ENCODE data around the gene SLC24A5. TPM values are rescaled to one million over a fixed set of nuclear protein-coding genes. Genes with fewer than 3 reads are reported as not detected.

SLC24A5 gene
- total and polyA plus RNA-seq, 4 experiments from 2014 or later, result not detected

DNA sequence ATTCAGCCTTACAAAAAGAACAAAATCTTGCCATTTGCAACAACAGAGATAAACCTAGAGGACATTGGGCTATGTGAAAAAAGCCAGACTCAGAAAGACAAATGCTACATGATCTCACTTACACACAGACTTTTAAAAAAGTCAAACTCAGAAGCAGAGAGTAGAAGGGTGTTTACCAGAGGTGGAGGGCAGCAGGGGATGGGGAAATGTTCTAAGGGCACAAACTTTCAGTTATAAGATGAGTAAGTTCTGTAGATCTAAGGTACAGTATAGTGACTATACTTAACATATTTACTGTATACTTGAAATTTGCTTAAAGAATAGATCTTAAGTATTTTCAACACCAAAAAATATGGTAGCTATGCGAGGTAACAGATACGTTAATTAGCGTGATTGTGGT, 54.3 kb downstream of the SLC24A5 start:
- H3K4me1 Mint-ChIP-seq, result peaks cover 9 to 18% (median 14%) of the 10 kb centered on the region in 4 donors
- Histone ChIP-seq H3K4me3 (ENCODE audit: low read length in 2 of 2) (no peak overlapping the region), H3K27ac (ENCODE audit: low read depth, low read length) (no peak overlapping the region), H3K4me1 (ENCODE audit: insufficient read depth, low read length) (peaks cover 13% of the 10 kb centered on the region), H3K36me3 (ENCODE audit: insufficient read depth, low read length) (no peaks in the 10 kb centered on the region), H3K27me3 (ENCODE audit: insufficient read depth, low read length) (no peaks in the 10 kb centered on the region), H3K9me3 (ENCODE audit: control insufficient read depth in 1 of 2, low read length in 2 of 2) (no peaks in the 10 kb centered on the region)
- H3K27me3 Mint-ChIP-seq, result peaks cover 0 to 3% of the 10 kb centered on the region in 2 donors
- H3K36me3 Mint-ChIP-seq, result peaks cover 3 to 4% of the 10 kb centered on the region in 2 donors
- H3K27ac Mint-ChIP-seq, result no peak overlapping the region
- intact Hi-C loops (cut with micrococcal nuclease), result loop anchor here (10.0 kb wide), 1 partner anchor 160 kb away; the partner anchor contains the start of gene DUT
- CTCF ChIA-PET (ENCODE audit: partially characterized antibody), result no interaction called here
- DNase-seq, result no peak
- POLR2A ChIA-PET (ENCODE audit: partially characterized antibody), result no interaction called here
- H3K9me3 Mint-ChIP-seq, result peaks cover 0 to 12% (median 4%) of the 10 kb centered on the region in 8 donors
- no peak overlapping the region for H3K4me3 Mint-ChIP-seq

DNA sequence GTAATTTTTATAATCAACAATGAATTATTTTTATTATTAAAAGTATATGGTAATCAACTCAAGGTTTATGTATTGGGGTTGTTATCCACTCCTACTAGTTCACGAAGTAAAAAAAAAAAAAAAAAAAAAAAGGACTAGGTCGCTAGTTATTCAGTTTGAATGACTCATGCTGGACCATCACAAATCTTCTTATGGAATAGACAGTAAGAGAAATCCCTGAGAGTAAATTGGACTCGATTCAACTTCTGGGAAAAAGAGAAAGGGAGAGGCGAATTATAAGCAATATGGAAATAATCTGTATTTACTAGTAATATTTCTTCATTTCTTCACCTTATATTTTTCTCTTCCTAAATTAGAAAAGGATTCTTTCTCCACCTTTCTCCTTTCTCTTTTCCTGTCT, 55.3 kb downstream of the SLC24A5 start:
- Mint-ChIP-seq H3K27ac (no peak overlapping the region), H3K4me3 (peak overlapping the region in 1 of 8 donors; percentile 22), H3K4me1 (peaks cover 9 to 18% (median 14%) of the 10 kb centered on the region in 4 donors), H3K27me3 (peaks cover 0 to 3% of the 10 kb centered on the region in 2 donors), H3K36me3 (peaks cover 3 to 4% of the 10 kb centered on the region in 2 donors), H3K9me3 (peaks cover 0 to 12% (median 4%) of the 10 kb centered on the region in 8 donors)
- no peak for DNase-seq
- intact Hi-C loops (cut with micrococcal nuclease), result loop anchor here (10.0 kb wide), 1 partner anchor 159 kb away; the partner anchor contains the start of gene DUT
- Histone ChIP-seq H3K36me3 (ENCODE audit: insufficient read depth, low read length) (no peaks in the 10 kb centered on the region), H3K4me1 (ENCODE audit: insufficient read depth, low read length) (peaks cover 13% of the 10 kb centered on the region), H3K4me3 (ENCODE audit: low read length in 2 of 2) (no peak overlapping the region), H3K27me3 (ENCODE audit: insufficient read depth, low read length) (no peaks in the 10 kb centered on the region), H3K9me3 (ENCODE audit: control insufficient read depth in 1 of 2, low read length in 2 of 2) (no peaks in the 10 kb centered on the region), H3K27ac (ENCODE audit: low read depth, low read length) (no peak overlapping the region)
- ChIA-PET CTCF (ENCODE audit: partially characterized antibody) (no interaction called here), POLR2A (ENCODE audit: partially characterized antibody) (no interaction called here)

DNA sequence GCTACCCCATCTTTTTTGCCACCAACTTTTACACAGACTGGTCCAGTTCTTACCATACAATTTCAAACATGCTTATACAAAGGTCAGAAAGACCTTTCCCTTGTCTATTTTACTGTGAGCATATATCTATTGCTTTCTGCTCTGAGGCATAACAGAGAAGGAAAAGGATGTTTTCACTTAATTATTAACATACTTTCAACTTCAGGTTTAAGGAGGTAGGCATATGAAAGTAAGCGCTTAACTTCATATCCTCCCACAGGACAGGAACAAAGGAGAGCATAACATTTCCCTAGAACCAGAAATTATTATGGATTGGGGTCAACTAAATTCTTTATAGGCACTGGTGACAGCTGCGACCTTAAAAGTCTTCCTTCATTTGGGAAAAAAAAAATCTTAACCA, 56.2 kb downstream of the SLC24A5 start:
- Mint-ChIP-seq H3K9me3 (peaks cover 0 to 12% (median 4%) of the 10 kb centered on the region in 8 donors), H3K27ac (peak overlapping the region in 5 of 7 donors; percentile 92 to 94 (median 93)), H3K4me3 (peak overlapping the region in 7 of 8 donors; percentile 89 to 96 (median 93)), H3K4me1 (peaks cover 9 to 18% (median 14%) of the 10 kb centered on the region in 4 donors), H3K36me3 (peaks cover under 1 to 4% of the 10 kb centered on the region in 2 donors), H3K27me3 (peaks cover 1 to 4% of the 10 kb centered on the region in 2 donors)
- Histone ChIP-seq H3K9me3 (ENCODE audit: control insufficient read depth in 1 of 2, low read length in 2 of 2) (no peaks in the 10 kb centered on the region), H3K27ac (ENCODE audit: low read depth, low read length) (no peak overlapping the region), H3K36me3 (ENCODE audit: insufficient read depth, low read length) (no peaks in the 10 kb centered on the region), H3K27me3 (ENCODE audit: insufficient read depth, low read length) (no peaks in the 10 kb centered on the region), H3K4me3 (ENCODE audit: low read length in 2 of 2) (peak overlapping the region in 1 of 2 donors; percentile 58), H3K4me1 (ENCODE audit: insufficient read depth, low read length) (peaks cover 13% of the 10 kb centered on the region)
- ChIA-PET POLR2A (ENCODE audit: partially characterized antibody) (interaction anchor here (1.0 to 1.3 kb wide), 2 partner anchors 154 to 155 kb away, joined by 3 to 6 read pairs; no protein-coding TSS in a partner anchor), CTCF (ENCODE audit: partially characterized antibody) (no interaction called here)
- intact Hi-C loops (cut with micrococcal nuclease), result loop anchor here (10.0 kb wide), 1 partner anchor 158 kb away; the partner anchor contains the start of gene DUT
- DNase-seq, result no peak

DNA sequence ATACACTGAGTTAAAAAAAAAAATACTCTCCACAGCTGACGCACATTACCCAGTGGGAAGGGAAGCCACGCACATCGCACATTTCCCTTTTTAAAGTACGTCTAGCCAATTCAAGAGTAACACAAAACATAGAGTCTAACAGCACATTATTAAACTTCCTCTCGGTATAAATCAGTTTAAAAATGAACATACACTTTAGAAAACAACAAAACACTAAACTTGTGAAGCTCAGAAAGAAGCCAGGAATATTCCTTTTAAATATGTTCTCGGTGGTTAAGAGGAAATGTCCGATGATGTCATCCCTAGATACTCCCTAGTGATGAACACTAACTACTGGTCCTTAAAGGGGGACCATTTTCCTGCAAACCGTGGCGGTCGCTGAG, 56.6 kb downstream of the SLC24A5 start:
- CTCF ChIA-PET (ENCODE audit: partially characterized antibody), result no interaction called here

DNA sequence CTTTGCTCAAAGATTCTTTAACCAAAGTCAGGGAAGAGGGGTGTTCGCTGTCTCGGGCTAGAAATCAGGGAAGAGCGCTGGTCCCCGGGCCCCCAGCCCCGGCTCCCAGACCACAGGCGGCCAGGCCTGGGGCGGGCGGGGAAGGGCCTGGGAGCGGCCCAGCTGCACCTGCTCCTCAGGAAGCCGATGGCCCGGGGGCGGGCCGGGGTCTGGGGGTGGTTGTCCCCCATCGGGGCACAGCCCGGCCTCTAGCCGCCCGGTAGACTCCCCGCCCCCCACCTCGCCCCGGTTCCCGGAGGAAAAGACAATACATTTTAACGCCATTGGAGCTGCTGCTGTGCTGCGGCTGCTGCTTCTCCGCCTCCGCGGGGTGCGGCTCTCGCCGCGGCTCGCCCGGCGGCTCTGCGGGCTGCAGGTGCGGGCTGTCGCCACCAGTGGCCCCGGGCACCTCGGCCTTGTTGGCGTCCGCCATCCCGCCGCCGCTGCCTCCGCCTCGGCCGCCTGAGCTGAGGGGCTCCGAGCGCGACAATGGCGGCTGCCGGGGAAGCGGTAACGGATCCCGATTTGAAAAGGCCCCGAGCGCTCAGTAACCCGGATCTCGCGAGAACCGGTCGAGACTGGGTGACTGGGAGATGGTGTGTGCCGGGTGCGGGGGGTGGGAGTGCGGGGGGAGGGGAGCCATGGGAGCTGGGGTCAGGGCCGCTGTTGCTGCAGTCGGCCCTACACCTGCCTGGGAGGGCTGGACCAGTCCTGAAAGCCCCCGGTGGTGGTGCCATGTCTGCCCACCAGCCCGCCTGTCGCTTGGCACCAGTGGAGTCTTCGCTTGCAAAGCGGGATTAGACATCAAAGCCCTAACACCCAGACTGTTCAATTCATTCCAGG, 57.2 kb downstream of the SLC24A5 start, which contains the start of gene MYEF2:
TSS of gene MYEF2 (minus strand) at position 530 of the 882 bp plus-strand sequence. CDS start at position 472, 58 bp downstream.
- no peaks in the 10 kb centered on the region for H3K9me3 ChIP-seq (ENCODE audit: control insufficient read depth in 1 of 2, low read length in 2 of 2)
- H3K27me3 ChIP-seq (ENCODE audit: insufficient read depth, low read length), result no peaks in the 10 kb centered on the region
- Mint-ChIP-seq H3K36me3 (peaks cover 0 to 4% of the 10 kb centered on the region in 2 donors), H3K27me3 (peaks cover 5 to 8% of the 10 kb centered on the region in 2 donors), H3K27ac (peak within 1 kb of the TSS; percentile 86 to 94 (median 92)), H3K9me3 (peaks cover 0 to 7% (median 0%) of the 10 kb centered on the region in 8 donors), H3K4me1 (peaks cover 9 to 18% (median 14%) of the 10 kb centered on the region in 4 donors), H3K4me3 (peak within 1 kb of the TSS; percentile 89 to 96 (median 92))
- intact Hi-C loops (cut with micrococcal nuclease), result loop anchor here (10.0 kb wide), 1 partner anchor 157 kb away; the partner anchor contains the start of gene DUT
- peak within 1 kb of the TSS in 1 of 2 donors; percentile 58 for H3K4me3 ChIP-seq (ENCODE audit: low read length in 2 of 2)
- H3K36me3 ChIP-seq (ENCODE audit: insufficient read depth, low read length), result no peaks in the 10 kb centered on the region
- H3K4me1 ChIP-seq (ENCODE audit: insufficient read depth, low read length), result peaks cover 13% of the 10 kb centered on the region
- peak within 1 kb of the TSS; percentile 51 for H3K27ac ChIP-seq (ENCODE audit: low read depth, low read length)
- peak; percentile 52 to 70 (median 64) for DNase-seq
- POLR2A ChIA-PET (ENCODE audit: partially characterized antibody), result interaction anchor here (0.6 to 1.3 kb wide), 3 partner anchors 17 to 154 kb away, joined by 3 to 6 read pairs (median 5); no protein-coding TSS in a partner anchor
- CTCF ChIA-PET (ENCODE audit: partially characterized antibody), result no interaction called here

More for the DNA sequence above, 56.6 kb downstream of the SLC24A5 start:
- peaks cover 13% of the 10 kb centered on the region for H3K4me1 ChIP-seq (ENCODE audit: insufficient read depth, low read length)
- no peaks in the 10 kb centered on the region for H3K27me3 ChIP-seq (ENCODE audit: insufficient read depth, low read length)
- no peaks in the 10 kb centered on the region for H3K36me3 ChIP-seq (ENCODE audit: insufficient read depth, low read length)
- intact Hi-C loops (cut with micrococcal nuclease), result loop anchor here (10.0 kb wide), 1 partner anchor 157 kb away; the partner anchor contains the start of gene DUT
- Mint-ChIP-seq H3K36me3 (peaks cover 0 to 4% of the 10 kb centered on the region in 2 donors), H3K27me3 (peaks cover 5% of the 10 kb centered on the region in 2 donors), H3K9me3 (peaks cover 0 to 9% (median 2%) of the 10 kb centered on the region in 8 donors), H3K27ac (peak overlapping the region; percentile 86 to 94 (median 92)), H3K4me1 (peaks cover 9 to 18% (median 14%) of the 10 kb centered on the region in 4 donors), H3K4me3 (peak overlapping the region; percentile 89 to 96 (median 92))
- POLR2A ChIA-PET (ENCODE audit: partially characterized antibody), result interaction anchor here (1.0 to 1.3 kb wide), 2 partner anchors 153 to 155 kb away, joined by 3 to 6 read pairs; no protein-coding TSS in a partner anchor
- H3K9me3 ChIP-seq (ENCODE audit: control insufficient read depth in 1 of 2, low read length in 2 of 2), result no peaks in the 10 kb centered on the region
- peak overlapping the region; percentile 51 for H3K27ac ChIP-seq (ENCODE audit: low read depth, low read length)
- peak overlapping the region in 1 of 2 donors; percentile 58 for H3K4me3 ChIP-seq (ENCODE audit: low read length in 2 of 2)
- peak in 3 of 5 donors; percentile 30 to 42 (median 35) for DNase-seq

DNA sequence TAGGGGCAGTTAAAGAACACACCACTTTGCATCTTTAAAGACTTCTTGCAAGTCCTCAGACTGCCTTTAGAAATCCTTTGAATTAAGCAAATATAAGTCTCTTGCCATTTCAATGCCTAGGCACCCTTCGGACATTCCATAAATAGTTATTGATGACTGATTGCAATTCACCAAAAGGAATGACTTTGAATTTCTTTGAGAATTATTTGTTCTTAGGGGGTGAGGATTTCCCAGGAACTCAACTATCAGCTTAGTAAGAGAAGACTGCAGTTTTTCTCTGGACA, 57.8 kb downstream of the SLC24A5 start:
- no peak overlapping the region for H3K27ac ChIP-seq (ENCODE audit: low read depth, low read length)
- intact Hi-C loops (cut with micrococcal nuclease), result loop anchor here (10.0 kb wide), 1 partner anchor 156 kb away; the partner anchor contains the start of gene DUT
- CTCF ChIA-PET (ENCODE audit: partially characterized antibody), result no interaction called here
- Mint-ChIP-seq H3K9me3 (peaks cover 0 to 4% (median 0%) of the 10 kb centered on the region in 8 donors), H3K4me3 (peak overlapping the region; percentile 63 to 90 (median 74)), H3K27ac (peak overlapping the region in 1 of 7 donors; percentile 24), H3K4me1 (peaks cover 9 to 18% (median 12%) of the 10 kb centered on the region in 4 donors), H3K27me3 (peaks cover 5 to 11% of the 10 kb centered on the region in 2 donors), H3K36me3 (peaks cover 0 to 4% of the 10 kb centered on the region in 2 donors)
- peak overlapping the region in 1 of 2 donors; percentile 58 for H3K4me3 ChIP-seq (ENCODE audit: low read length in 2 of 2)
- DNase-seq, result no peak
- H3K27me3 ChIP-seq (ENCODE audit: insufficient read depth, low read length), result no peaks in the 10 kb centered on the region
- H3K9me3 ChIP-seq (ENCODE audit: control insufficient read depth in 1 of 2, low read length in 2 of 2), result no peaks in the 10 kb centered on the region
- no peaks in the 10 kb centered on the region for H3K36me3 ChIP-seq (ENCODE audit: insufficient read depth, low read length)
- POLR2A ChIA-PET (ENCODE audit: partially characterized antibody), result no interaction called here
- peaks cover 13% of the 10 kb centered on the region for H3K4me1 ChIP-seq (ENCODE audit: insufficient read depth, low read length)

DNA sequence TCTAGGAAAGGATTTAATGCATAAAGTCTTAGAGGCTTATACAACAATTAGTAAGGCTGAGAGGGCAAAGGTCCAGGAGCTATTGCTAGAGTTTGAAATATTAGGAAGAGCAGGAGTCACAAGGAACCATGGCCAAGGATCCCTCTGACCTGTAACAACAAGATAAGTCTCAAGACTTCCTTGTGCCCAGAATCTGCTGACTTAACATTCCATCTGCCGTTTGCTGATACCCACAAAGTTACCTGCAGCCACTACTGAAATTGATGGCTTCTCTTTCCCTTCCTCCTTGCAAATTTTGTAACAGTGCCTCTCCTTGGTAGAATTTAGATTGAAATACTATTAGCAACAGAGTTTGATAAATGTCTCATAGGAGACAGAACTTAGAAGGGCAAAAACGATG, 62.0 kb downstream of the SLC24A5 start:
- H3K27me3 Mint-ChIP-seq, result peaks cover 6 to 14% of the 10 kb centered on the region in 2 donors
- Histone ChIP-seq H3K9me3 (ENCODE audit: control insufficient read depth in 1 of 2, low read length in 2 of 2) (no peaks in the 10 kb centered on the region), H3K27me3 (ENCODE audit: insufficient read depth, low read length) (no peaks in the 10 kb centered on the region), H3K36me3 (ENCODE audit: insufficient read depth, low read length) (no peaks in the 10 kb centered on the region), H3K4me3 (ENCODE audit: low read length in 2 of 2) (no peak overlapping the region), H3K27ac (ENCODE audit: low read depth, low read length) (no peak overlapping the region), H3K4me1 (ENCODE audit: insufficient read depth, low read length) (no peaks in the 10 kb centered on the region)
- intact Hi-C loops (cut with micrococcal nuclease), result no loop called here
- CTCF ChIA-PET (ENCODE audit: partially characterized antibody), result no interaction called here
- no peak overlapping the region for H3K4me3 Mint-ChIP-seq
- H3K36me3 Mint-ChIP-seq, result no peaks in the 10 kb centered on the region
- POLR2A ChIA-PET (ENCODE audit: partially characterized antibody), result no interaction called here
- peaks cover 0 to 4% (median 1%) of the 10 kb centered on the region in 4 donors for H3K4me1 Mint-ChIP-seq
- no peak overlapping the region for H3K27ac Mint-ChIP-seq
- peaks cover 0 to 5% (median 1%) of the 10 kb centered on the region in 8 donors for H3K9me3 Mint-ChIP-seq
- no peak for DNase-seq
